ENCODE measurements around the gene MORC1. TPM values are rescaled to one million over a fixed set of nuclear protein-coding genes. Genes with fewer than 3 reads are reported as not detected.

The MORC1 gene
- total and polyA plus RNA-seq, 3 donors from 2014 or later: 15.4 to 19.4 (median 16.0) TPM

GRCh38 chr3:109070211-109070610 lies 47.7 kb downstream of the MORC1 start:
- TF ChIP-seq CTCF (IDR thresholded peaks at IDR 0.05): no peak
- TF ChIP-seq POLR2A (IDR thresholded peaks at IDR 0.05): no peak
- H3K4me1 ChIP-seq: no peaks in the 10 kb centered on the region
- WGBS, 2 donors: 77 to 79% methylated on average over 7 of the region's 7 CpGs
- H3K4me3 ChIP-seq: no peak overlapping the region
- intact Hi-C loops (cut with DNase I; ENCODE audit: low total_unique reads): no loop called here
- H3K9me3 ChIP-seq: no peaks in the 10 kb centered on the region
- no peak for DNase-seq
- H3K27me3 ChIP-seq: no peaks in the 10 kb centered on the region
- no peak overlapping the region for H3K27ac ChIP-seq
- no peaks in the 10 kb centered on the region for H3K36me3 ChIP-seq (ENCODE audit: low read depth, missing control alignments)

- intact Hi-C loops (cut with DNase I; ENCODE audit: low total_unique reads): no loop called here
- TF ChIP-seq CTCF (IDR thresholded peaks at IDR 0.05) (no peak), POLR2A (IDR thresholded peaks at IDR 0.05) (no peak)
- WGBS, 2 donors: 94 to 96% methylated on average over 3 of the region's 3 CpGs
- DNase-seq: no peak
- no peaks in the 10 kb centered on the region for H3K9me3 ChIP-seq
- no peaks in the 10 kb centered on the region for H3K27me3 ChIP-seq
- H3K27ac ChIP-seq: no peak overlapping the region
- H3K36me3 ChIP-seq (ENCODE audit: low read depth, missing control alignments): no peaks in the 10 kb centered on the region
- no peaks in the 10 kb centered on the region for H3K4me1 ChIP-seq
- H3K4me3 ChIP-seq: no peak overlapping the region
Observed at GRCh38 chr3:109066864-109067263, 51.1 kb downstream of the MORC1 start.

DNA sequence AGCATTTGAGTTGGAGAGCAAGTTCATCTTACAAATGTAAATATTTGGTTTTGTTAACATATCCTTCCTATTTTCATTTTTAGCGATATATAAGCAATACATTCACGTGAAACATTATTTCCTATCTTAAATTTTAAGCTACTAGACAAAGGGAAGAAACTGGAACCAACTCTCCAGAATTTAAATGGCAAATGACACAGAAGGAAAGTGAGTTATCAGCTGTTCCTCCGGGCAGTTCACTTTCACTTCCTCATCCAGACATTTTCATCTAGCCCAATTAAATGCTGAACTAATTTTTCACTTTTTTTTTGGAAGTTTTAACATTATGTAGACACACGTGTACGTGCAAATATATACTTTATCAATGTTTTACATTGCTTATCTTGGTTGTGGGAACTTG lies 58.7 kb downstream of the MORC1 start:
- intact Hi-C loops (cut with DNase I; ENCODE audit: low total_unique reads): no loop called here
- Histone ChIP-seq H3K27ac (no peak overlapping the region), H3K4me3 (no peak overlapping the region), H3K27me3 (no peaks in the 10 kb centered on the region), H3K36me3 (ENCODE audit: low read depth, missing control alignments) (no peaks in the 10 kb centered on the region), H3K4me1 (no peaks in the 10 kb centered on the region), H3K9me3 (no peaks in the 10 kb centered on the region)
- no peak for TF ChIP-seq CTCF (IDR thresholded peaks at IDR 0.05)
- TF ChIP-seq POLR2A (IDR thresholded peaks at IDR 0.05): no peak
- WGBS, 2 donors: 48 to 55% methylated on average over 5 of the region's 5 CpGs
- DNase-seq: no peak

DNA sequence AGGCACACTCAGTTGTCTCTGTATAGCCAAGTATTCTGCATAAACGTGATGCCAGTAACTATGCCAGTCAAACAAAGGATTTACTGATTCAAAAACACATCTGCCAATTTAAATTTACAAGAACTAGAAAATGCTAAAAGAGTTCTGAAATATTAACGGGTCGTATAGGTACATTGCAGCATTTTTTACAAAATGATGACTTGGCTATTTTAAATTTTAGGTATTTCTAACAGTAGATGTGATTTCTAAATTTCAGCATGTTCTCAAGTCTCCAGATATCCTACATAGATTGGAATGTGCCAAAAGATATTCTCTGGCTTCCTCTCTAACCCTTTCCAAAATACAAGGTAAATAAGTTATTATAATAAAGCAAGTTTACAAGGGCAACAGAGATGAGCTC lies 60.3 kb downstream of the MORC1 start:
- Histone ChIP-seq H3K4me1 (no peaks in the 10 kb centered on the region), H3K36me3 (ENCODE audit: low read depth, missing control alignments) (no peaks in the 10 kb centered on the region), H3K27ac (no peak overlapping the region), H3K9me3 (no peaks in the 10 kb centered on the region), H3K27me3 (no peaks in the 10 kb centered on the region), H3K4me3 (no peak overlapping the region)
- DNase-seq: no peak
- TF ChIP-seq POLR2A (IDR thresholded peaks at IDR 0.05): no peak
- no peak for TF ChIP-seq CTCF (IDR thresholded peaks at IDR 0.05)
- WGBS, 2 donors: 82 to 90% methylated on average over 3 of the region's 3 CpGs
- intact Hi-C loops (cut with DNase I; ENCODE audit: low total_unique reads): no loop called here

GRCh38 chr3:109057056-109057455 lies 60.9 kb downstream of the MORC1 start:
- Histone ChIP-seq H3K27ac (no peak overlapping the region), H3K27me3 (no peaks in the 10 kb centered on the region), H3K36me3 (ENCODE audit: low read depth, missing control alignments) (no peaks in the 10 kb centered on the region), H3K4me1 (no peaks in the 10 kb centered on the region), H3K4me3 (no peak overlapping the region), H3K9me3 (no peaks in the 10 kb centered on the region)
- DNase-seq: no peak
- 79% methylated on average over 3 of the region's 3 CpGs for WGBS, 2 donors
- intact Hi-C loops (cut with DNase I; ENCODE audit: low total_unique reads): no loop called here
- no peak for TF ChIP-seq POLR2A (IDR thresholded peaks at IDR 0.05)
- no peak for TF ChIP-seq CTCF (IDR thresholded peaks at IDR 0.05)

All from testis (tissue), 3 donors.